HepG2 (cell line): ENCODE data around the gene GRM5. TPM values are rescaled to one million over a fixed set of nuclear protein-coding genes. Genes with fewer than 3 reads are reported as not detected.

Experiments used
- ATAC-seq: fragments of 200-7000 bp; cut with Tn5 transposase; 3 replicates; pipeline ENCODE4 v1.9.1; 2020; ENCODE audit warnings: mild to moderate bottlenecking, moderate library complexity
- BruUV-seq: library from RNA; stranded (reverse); fragments of 400-500 nt; replicated peaks from 2 replicates; lab custom pipeline; 2021; lab: Mats Ljungman, UMichigan
- CTCF ChIA-PET: fragments of 300-600 bp; formaldehyde crosslinking; extraction: SDS; loops from one replicate; lab custom pipeline; 2021; ENCODE audit warnings: low total read pairs, inconsistent platforms, low intra/inter-chr PET ratio; lab: Yijun Ruan, JAX
- POLR2A ChIA-PET: fragments of 350-600 bp; sonication (Branson Sonifier 250); formaldehyde crosslinking; loops from one replicate; lab custom pipeline; 2020; ENCODE audit warnings: antibody characterized with exemption, inconsistent platforms; lab: Yijun Ruan, JAX
- DNase-seq: peaks from one replicate; pipeline ENCODE4 v3.0.0-alpha.2; 2015; ENCODE audit warnings: low spot score
- FAIRE-seq: peaks from 3 replicates; lab custom pipeline; 2011; peaks lifted over from hg19 to GRCh38; lab: Jason Lieb, UNC
- H2AFZ ChIP-seq: one replicate; pipeline ENCODE4 v1.6.1; 2011; ENCODE audit warnings: low read length, inconsistent platforms
- H3K27ac ChIP-seq: fragments of 300-600 bp; 3 replicates; pipeline ENCODE4 v1.8.0; 2011; ENCODE audit warnings: mixed run types, mild to moderate bottlenecking, mixed read lengths, low read length, inconsistent platforms; ENCODE audit not compliant: insufficient read depth; ENCODE audit errors: extremely low read length
- H3K27me3 ChIP-seq, 2 experiments: fragments of 200-600 bp in 1 of 2; 2 replicates in 1 of 2; 3 replicates in 1 of 2; pipeline versions ENCODE4 v1.6.0 to v1.8.0; 2011; ENCODE audit warnings: low read length in 2 of 2, mild to moderate bottlenecking in 2 of 2, moderate library complexity in 2 of 2, inconsistent platforms in 1 of 2; ENCODE audit not compliant: insufficient read depth in 2 of 2, control insufficient read depth in 1 of 2
- H3K36me3 ChIP-seq, 2 experiments: fragments of 200-600 bp in 1 of 2; replicated peaks in 1 of 2; 2 replicates in 1 of 2; 3 replicates in 1 of 2; pipeline versions ENCODE4 v1.5.1 to v1.8.0; 2011; ENCODE audit warnings: low read length in 2 of 2, inconsistent platforms in 1 of 2; ENCODE audit not compliant: insufficient read depth in 2 of 2, control insufficient read depth in 1 of 2
- H3K4me1 ChIP-seq: 2 replicates; pipeline ENCODE4 v1.5.1; 2012; ENCODE audit warnings: low read length, inconsistent platforms; ENCODE audit not compliant: insufficient read depth
- H3K4me2 ChIP-seq: 2 replicates; pipeline ENCODE4 v1.6.0; 2011; ENCODE audit warnings: low read depth, low read length, inconsistent platforms
- H3K4me3 ChIP-seq, 3 experiments: fragments of 200-600 bp in 1 of 3; sonication (generic), shearing (Covaris generic) in 1 of 3; replicated peaks in 1 of 3; 2 replicates each; pipeline ENCODE4 v1.5.1; 2011 to 2016; ENCODE audit warnings: low read length in 3 of 3, inconsistent platforms in 2 of 3, low read depth in 2 of 3, mild to moderate bottlenecking in 2 of 3, control low read depth in 1 of 3, mixed read lengths in 1 of 3; ENCODE audit not compliant: insufficient read depth in 1 of 3
- H3K79me2 ChIP-seq: one replicate; pipeline ENCODE4 v1.6.1; 2011; ENCODE audit warnings: low read length, inconsistent platforms; ENCODE audit not compliant: insufficient read depth
- H3K9ac ChIP-seq: 2 replicates; pipeline ENCODE4 v1.6.0; 2011; ENCODE audit warnings: mild to moderate bottlenecking, low read depth, low read length, inconsistent platforms; ENCODE audit not compliant: insufficient read depth
- H3K9me3 ChIP-seq: 2 replicates; pipeline ENCODE4 v1.5.1; 2012; ENCODE audit warnings: mild to moderate bottlenecking, low read length
- H4K20me1 ChIP-seq: 2 replicates; pipeline ENCODE4 v1.6.0; 2011; ENCODE audit warnings: inconsistent platforms, mild to moderate bottlenecking, low read length, moderate library complexity; ENCODE audit not compliant: insufficient read depth
- CEBPG ChIP-seq: IDR thresholded peaks from 2 replicates; pipeline ENCODE4 v1.6.1; 2016
- CSRNP1 ChIP-seq: sonication (generic); formaldehyde crosslinking; IDR thresholded peaks from 2 replicates; pipeline ENCODE4 v1.8.1; 2023; ENCODE audit warnings: mild to moderate bottlenecking, missing genetic modification reagents
- CTCF ChIP-seq: sonication (generic); formaldehyde crosslinking; IDR thresholded peaks from 2 replicates; pipeline ENCODE4 v1.5.0; 2020; ENCODE audit warnings: mild to moderate bottlenecking, missing genetic modification reagents, moderate library complexity
- ETS1 ChIP-seq: sonication (generic); formaldehyde crosslinking; IDR thresholded peaks from 2 replicates; pipeline ENCODE4 v1.4.0; 2020; ENCODE audit warnings: missing genetic modification reagents
- RFX5 ChIP-seq: IDR thresholded peaks from 2 replicates; pipeline ENCODE4 v1.6.1; 2011; ENCODE audit warnings: low read depth, low read length, improper control_type of control experiment
- SMC3 ChIP-seq: IDR thresholded peaks from 2 replicates; pipeline ENCODE4 v1.6.1; 2011; ENCODE audit warnings: low read length, improper control_type of control experiment
- SRF ChIP-seq: IDR thresholded peaks from 2 replicates; pipeline ENCODE4 v1.6.1; 2011; ENCODE audit warnings: mild to moderate bottlenecking, low read depth, low read length, moderate library complexity
- STAG1 ChIP-seq: sonication (generic); formaldehyde crosslinking; IDR thresholded peaks from 2 replicates; pipeline ENCODE4 v1.4.0; 2020; ENCODE audit warnings: missing genetic modification reagents
- TCF7L2 ChIP-seq: IDR thresholded peaks from 2 replicates; pipeline ENCODE4 v1.6.1; 2011; ENCODE audit warnings: mild to moderate bottlenecking, low read depth, low read length, moderate library complexity
- ZBTB10 ChIP-seq: sonication (generic); formaldehyde crosslinking; IDR thresholded peaks from 2 replicates; pipeline ENCODE4 v1.4.0; 2020; ENCODE audit warnings: missing genetic modification reagents, borderline replicate concordance
- ZNF292 ChIP-seq: sonication (generic); formaldehyde crosslinking; IDR thresholded peaks from 2 replicates; pipeline ENCODE4 v1.8.1; 2022; ENCODE audit warnings: mild to moderate bottlenecking, low read depth, missing genetic modification reagents, borderline replicate concordance
- ZNF713 ChIP-seq: sonication (generic); formaldehyde crosslinking; IDR thresholded peaks from 2 replicates; pipeline ENCODE4 v1.4.0; 2020; ENCODE audit warnings: mild to moderate bottlenecking, missing genetic modification reagents
- ZNF766 ChIP-seq: sonication (generic); formaldehyde crosslinking; IDR thresholded peaks from 2 replicates; pipeline ENCODE4 v1.5.0; 2020; ENCODE audit warnings: missing genetic modification reagents, borderline replicate concordance
- WGBS: methylation state at CpG from one replicate; pipeline ENCODE4 v1.1.6; 2017; ENCODE audit warnings: low lambda C conversion rate; 5-methylcytosine and 5-hydroxymethylcytosine counted together
- in situ Hi-C: cut with HindIII; loops from 2 replicates; pipeline ENCODE4 v1.10.0; 2017; ENCODE audit warnings: low pct_unique_long_range_greater_than_20kb; ENCODE audit not compliant: extremely low pct_ligation_motif_present
- intact Hi-C: fragments of 100-400 bp; cut with micrococcal nuclease; formaldehyde crosslinking; loops from one replicate; pipeline ENCODE4 v1.10.0; 2022; ENCODE audit not compliant: unreplicated experiment
- polyA plus RNA-seq, 8 experiments: library from polyadenylated mRNA; depleted of rRNA in 3 of 8; stranded (reverse) in 7 of 8; unstranded in 1 of 8; fragments of >200 nt; fragmentation: Illumina TruSeq in 4 of 8; extraction: Trizol in 4 of 8; gene quantifications; 2 replicates each; pipeline versions ENCODE4 v1.2.1 to v1.2.3, GENCODE V29; 2011 to 2016; ENCODE audit warnings: low read depth in 4 of 8, missing spikeins in 1 of 8, mixed read lengths in 1 of 8; ENCODE audit not compliant: insufficient read depth in 1 of 8
- total RNA-seq, 5 experiments: library from RNA; depleted of rRNA; stranded (reverse); fragments of >200 nt; fragmentation: Illumina TruSeq; extraction: Trizol; gene quantifications; 2 replicates each; pipeline ENCODE4 v1.2.3, GENCODE V29; 2016; ENCODE audit warnings: low read depth in 1 of 5

The GRM5 gene
- total and polyA plus RNA-seq, 2 of the 13 experiments (the other 11 are each of a cell fraction or from before 2014, with no cell fraction given): not detected

- TF ChIP-seq ETS1 (CRISPR knock-in tag): no peak
- TF ChIP-seq, all 625 proteins: peak for 0
These were observed 512.6 kb downstream of the GRM5 start (continued) for GRCh38 chr11:88553204-88553603.

GRCh38 chr11:88552379-88553062, 513.3 kb downstream of the GRM5 start:
- BruUV-seq: no TSS peak
- no peaks in the 10 kb centered on the region for H3K36me3 ChIP-seq
- H4K20me1 ChIP-seq: no peaks in the 10 kb centered on the region
- CTCF ChIA-PET: interaction anchor here (1.5 kb wide), 1 partner anchor 536 kb away, joined by 4 read pairs; no protein-coding TSS in a partner anchor
- H3K4me3 ChIP-seq: no peak overlapping the region
- DNase-seq: peak; percentile 39
- no peaks in the 10 kb centered on the region for H3K27me3 ChIP-seq
- no peaks in the 10 kb centered on the region for H3K4me1 ChIP-seq
- in situ Hi-C loops (no loop called here), intact Hi-C loops (loop anchor here (1.0 to 5.0 kb wide), 3 partner anchors 536 to 1090 kb away; no protein-coding TSS in a partner anchor)
- no peak overlapping the region for H3K27ac ChIP-seq
- peak; percentile 56 for FAIRE-seq
- POLR2A ChIA-PET: no interaction called here
- peak; percentile 98 for ATAC-seq
- no peak overlapping the region for H3K4me2 ChIP-seq
- no peaks in the 10 kb centered on the region for H3K79me2 ChIP-seq
- WGBS: 0% methylated on average over 3 of the region's 3 CpGs
- no peak overlapping the region for H2AFZ ChIP-seq
- no peaks in the 10 kb centered on the region for H3K9me3 ChIP-seq
- H3K9ac ChIP-seq: no peak overlapping the region
- TF ChIP-seq ZNF766 (no peak), ZNF292 (CRISPR knock-in tag) (no peak), SRF (0 out of 2 replicates have a peak, but pooled peaks have one; percentile 17), TCF7L2 (no peak), STAG1 (CRISPR knock-in tag) (peak; percentile 70), CEBPG (0 out of 2 replicates have a peak, but pooled peaks have one; percentile 4), ZBTB10 (CRISPR knock-in tag) (no peak), RFX5 (no peak), ZNF713 (CRISPR knock-in tag) (no peak), SMC3 (peak; percentile 62; the same call in 1 of the 2 replicates), CTCF (CRISPR knock-in tag) (peak; percentile 75), CSRNP1 (CRISPR knock-in tag) (no peak)
